ENCODE measurements around the gene MPPED1.

Gene MPPED1

GRCh38 chr22:43529934-43530333 lies 118.1 kb downstream of the MPPED1 start:
- no peak for DNase-seq

GRCh38 chr22:43530349-43531201 lies 118.8 kb downstream of the MPPED1 start:
- no peak for DNase-seq

DNA sequence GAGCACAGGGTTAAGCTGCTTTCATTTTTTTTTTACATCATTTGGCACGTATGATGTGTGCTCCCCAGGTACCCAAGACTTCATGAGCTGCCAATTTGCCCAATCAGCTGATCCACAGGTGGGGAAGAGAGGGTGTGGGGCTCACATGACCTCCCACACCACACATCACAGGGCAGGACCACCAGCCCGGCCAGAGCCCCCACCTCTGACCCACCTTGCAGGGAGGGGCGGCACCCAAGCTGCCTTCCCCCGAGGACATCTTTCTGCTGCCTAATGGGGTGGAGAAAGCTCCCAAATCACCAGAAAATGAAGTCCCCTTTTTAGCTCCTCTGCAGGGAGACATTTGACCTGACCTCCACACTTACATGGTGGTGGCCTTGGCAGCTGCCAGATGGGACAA lies 119.8 kb downstream of the MPPED1 start:
- DNase-seq = no peak

DNA sequence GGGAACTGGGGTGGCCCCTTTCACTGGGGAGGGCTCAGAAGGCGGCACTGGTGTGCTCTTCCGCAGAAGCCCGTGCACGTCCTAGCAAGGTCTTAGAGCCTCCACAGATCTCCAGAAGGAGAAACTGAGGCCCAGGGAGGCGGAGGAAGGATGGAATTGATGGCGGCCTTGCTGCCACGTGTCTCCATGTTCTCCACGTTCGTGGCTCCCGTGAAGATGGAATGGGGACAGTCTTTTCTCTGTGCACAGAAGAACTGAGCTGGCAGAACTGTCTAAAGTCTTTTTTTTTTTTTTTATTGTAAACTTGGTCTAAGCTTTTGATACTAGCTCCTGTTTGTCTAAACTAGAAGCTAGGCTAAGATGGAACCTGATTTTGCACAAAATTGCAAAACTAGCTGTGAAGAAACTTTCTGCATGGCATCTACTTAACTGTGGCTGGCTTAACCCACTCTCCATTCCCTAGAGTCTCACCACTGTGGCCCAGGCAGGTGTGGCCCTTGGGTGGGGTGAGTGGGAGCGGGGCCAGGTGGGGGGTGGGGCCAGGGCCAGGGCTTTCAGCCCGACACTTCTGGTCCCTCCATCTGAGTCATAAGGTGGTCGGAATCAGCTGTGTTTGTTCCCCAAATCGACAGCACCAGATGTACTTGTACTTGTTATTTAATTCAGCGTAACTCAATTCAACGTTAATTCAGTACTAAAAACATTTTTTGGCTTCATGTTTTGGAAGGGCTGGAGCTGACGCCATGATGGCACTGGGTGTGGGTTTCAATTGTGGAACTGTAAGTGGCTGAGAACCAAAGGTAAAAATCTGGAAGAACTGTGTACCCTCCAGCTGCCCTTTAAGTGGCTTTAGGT lies 120.7 kb downstream of the MPPED1 start:
- DNase-seq = no peak

DNA sequence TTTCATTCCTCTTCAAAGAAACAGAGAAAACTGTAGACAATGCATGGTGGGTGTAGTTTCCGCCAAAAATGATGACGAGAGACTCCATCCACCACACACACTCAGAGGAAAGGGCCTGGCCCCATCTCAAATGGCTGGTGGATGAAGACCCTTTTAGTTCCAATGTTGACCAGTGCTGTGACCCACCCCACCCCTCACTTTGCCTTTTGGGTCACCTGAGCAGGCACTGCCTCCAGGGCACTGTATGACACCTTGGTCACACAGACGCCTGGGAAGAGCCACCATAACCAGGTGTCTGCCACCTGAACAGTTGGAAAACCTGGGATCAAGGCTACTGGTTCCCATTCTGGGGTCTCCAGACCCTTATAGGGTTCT lies 121.3 kb downstream of the MPPED1 start:
- no peak for DNase-seq

DNA sequence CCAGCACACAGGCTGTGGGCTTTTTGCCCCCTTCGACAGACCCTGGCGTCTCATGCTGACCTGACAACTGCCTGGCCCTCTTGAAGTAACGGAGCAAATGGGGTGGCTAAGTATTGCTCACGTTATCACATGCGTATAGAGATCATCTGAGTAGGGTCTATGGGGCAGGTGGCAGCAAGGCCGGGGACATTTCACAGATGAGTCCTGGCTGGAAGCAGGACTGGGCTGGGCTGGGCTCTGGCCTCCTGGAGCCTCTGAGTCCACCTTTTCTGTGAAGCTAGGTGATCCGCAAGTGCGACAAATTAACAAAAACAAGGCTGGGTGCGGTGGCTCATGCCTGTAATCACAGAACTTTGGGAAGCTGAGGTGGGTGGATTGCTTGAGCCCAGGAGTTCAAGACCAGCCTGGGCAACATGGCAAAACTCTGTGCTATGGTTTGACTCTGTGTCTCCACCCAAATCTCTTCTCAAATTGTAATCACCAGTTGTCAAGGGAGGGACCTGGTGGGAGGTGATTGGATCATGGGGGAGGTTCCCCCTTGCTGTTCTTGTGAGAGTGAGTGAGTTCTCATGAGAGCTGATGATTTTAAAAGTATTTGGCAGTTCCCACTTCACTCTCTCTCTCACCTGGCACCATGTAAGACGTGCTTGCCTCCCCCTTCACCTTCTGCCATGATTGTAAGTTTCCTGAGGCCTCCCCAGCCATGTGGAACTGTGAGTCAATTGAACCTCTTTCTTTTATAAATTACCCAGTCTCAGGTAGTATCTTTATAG lies 122.0 kb downstream of the MPPED1 start:
- DNase-seq = no peak

GRCh38 chr22:43534916-43535315 lies 123.1 kb downstream of the MPPED1 start:
- no peak for DNase-seq

DNA sequence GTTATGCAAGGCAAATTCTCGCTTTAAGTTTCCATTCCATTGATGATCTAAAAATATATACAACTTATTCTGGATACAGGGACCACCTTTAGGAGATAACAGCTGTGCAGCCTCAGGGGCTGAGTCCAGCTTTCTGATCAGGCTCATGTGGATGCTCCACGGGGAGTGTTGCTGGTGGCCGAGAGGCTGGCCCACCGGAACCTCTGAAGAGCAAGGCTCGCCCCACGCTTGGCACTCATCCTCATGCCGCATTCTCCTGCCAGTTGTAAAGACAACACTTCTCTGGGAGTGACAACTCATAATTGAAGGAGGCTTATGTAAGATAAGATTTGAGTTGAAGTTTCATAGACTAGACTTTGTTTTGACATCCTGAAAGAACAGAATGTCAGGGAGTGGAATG lies 123.5 kb downstream of the MPPED1 start:
- DNase-seq = no peak

DNA sequence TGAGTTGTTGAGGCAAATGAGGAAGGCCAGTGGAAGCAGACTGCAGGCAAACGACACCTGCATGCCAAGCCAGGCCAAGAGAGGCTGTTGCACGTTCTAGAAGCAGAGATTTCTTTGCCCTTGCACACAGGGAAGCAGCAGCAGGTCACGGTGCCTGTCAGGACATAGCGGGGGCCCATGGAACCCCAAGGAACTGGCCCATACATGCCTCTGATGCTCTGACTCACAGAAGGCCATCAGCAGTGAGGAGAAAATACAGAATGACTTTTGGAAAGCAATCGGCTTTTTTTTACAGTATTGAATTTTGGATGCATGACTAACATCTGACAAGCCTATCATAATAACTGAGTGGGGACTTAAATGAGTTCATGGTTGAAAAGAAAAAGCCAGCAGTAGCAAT lies 123.9 kb downstream of the MPPED1 start:
- DNase-seq = no peak

- DNase-seq = no peak
Observed at GRCh38 chr22:43537019-43537585, 125.3 kb downstream of the MPPED1 start.

- DNase-seq = no peak
Observed at GRCh38 chr22:43539572-43540528, 128.0 kb downstream of the MPPED1 start.

GRCh38 chr22:43540529-43540923 lies 128.7 kb downstream of the MPPED1 start:
- DNase-seq = no peak

DNA sequence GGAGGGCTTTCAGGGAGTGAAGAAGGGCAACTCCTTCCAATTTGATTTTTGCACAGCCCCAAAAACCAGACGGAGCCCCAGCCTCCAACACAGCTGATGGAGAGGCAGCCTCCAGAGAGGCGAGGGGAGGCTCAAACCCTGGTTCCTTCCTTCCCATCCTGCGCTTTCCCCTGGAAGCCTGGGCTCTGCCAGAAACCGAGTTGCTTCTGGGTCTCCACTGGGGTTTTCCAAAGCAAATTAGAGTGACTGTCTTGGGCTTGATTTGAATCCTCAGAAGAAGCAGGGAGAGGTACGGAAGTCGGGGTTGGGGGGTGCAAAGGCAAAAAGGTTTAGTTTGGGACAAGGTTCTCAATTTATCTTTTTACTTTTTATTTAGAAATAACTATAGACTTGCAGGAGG lies 129.2 kb downstream of the MPPED1 start:
- no peak for DNase-seq

DNA sequence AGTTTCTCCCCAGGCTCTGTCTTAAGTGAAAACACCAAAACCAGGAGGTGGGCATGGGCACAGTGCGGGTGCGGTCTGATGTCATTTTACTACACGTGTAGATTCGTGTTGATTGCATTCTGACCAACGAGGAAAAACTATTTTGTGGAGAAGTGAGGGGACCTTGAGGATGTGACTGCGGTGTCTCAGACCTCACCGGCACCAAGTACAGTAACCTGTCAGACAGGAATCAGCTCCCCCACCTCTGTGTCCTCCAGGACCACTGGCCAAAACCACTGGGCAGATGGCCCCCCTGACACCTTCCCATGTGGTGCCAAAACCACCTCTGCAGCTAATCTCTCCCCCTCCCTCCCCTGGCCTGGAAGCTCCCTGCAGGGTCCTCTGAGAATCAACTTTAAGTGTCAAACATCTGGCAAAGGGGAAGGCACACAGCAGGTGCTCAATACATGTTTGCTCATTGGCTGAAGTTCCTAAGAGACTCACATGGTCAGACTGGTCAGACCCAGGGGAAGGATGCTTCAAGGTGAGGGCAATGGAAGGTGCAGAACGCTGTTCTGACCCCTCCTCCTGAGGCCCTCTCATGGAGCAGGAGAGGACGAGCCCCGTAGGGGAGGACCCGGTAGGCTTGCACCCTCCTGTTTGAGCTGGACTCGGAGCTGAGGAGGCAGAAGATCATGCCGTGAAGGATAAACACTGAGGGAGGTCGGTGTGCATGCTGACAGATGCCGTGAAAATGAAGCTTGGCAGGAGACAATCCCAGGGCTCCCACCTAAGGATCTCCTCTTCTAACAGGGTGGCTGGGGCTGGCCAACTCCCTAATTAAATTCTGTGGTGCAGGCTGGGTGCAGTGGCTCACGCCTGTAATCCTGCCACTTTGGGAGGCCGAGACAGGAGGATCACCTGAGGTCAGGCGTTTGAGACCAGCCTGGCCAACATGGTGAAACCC lies 129.9 kb downstream of the MPPED1 start:
- no peak for DNase-seq

DNA sequence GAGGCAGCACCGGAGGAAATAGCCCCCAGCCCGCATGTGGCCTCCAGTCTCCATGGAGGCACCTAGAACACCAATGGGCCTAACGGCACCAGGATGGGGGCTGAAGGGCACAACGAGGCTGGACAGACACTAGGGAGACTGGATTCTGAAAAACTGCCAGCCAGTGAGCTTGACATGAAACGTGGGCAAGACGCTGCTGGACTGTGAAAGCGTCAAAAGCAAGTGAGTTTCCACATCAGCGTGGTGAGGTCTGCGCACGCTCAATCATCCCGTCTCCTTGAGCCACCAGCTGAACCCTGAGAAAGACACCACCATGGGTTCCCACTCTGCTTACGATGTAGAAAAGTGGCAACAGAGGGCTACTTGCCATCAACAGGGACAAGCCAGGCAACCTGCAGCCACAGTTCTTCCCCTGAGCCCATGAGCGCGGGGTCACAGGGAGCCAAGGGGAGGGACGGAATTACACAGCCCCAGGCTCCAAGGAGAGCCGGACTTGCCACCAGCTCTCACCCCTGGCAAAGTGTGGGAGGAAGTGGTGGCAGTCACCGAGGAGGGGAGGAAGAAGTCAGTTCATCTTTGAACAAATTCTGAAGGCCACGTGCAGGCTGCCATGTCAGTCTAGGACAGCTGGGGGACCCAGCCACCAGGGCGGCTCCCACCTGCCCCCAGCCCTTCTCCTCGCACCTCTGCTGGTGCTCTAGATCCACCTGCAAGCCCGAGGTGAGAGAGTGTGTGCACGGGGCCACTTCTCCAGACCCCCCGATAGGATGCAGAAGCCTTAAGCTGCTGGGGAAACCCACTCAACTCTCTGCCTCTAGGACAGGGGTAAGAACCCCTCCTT lies 131.1 kb downstream of the MPPED1 start:
- no peak for DNase-seq

- DNase-seq = no peak
Observed at GRCh38 chr22:43543522-43544288, 131.9 kb downstream of the MPPED1 start.

GRCh38 chr22:43544289-43544673 lies 132.5 kb downstream of the MPPED1 start:
- DNase-seq = no peak

DNA sequence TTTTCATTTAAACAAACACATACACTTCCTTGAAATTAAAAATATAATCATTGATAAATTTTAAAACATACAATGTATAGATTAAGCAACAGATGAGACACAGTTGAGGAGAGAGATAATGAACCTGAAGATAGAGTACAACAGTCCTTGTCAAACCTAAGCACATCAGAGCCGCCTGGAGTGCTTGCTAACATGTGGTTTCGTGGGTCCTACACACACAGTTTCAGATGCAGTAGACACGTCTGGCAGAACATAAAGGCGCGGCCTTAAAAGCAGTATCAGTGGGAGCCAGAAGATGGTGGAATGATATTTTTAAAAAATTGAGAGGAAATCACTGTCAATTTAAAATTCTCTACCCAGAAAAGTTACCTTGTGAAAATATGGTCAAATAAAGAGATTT lies 134.4 kb downstream of the MPPED1 start:
- no peak for DNase-seq
